Measurements from ENCODE around the gene COLEC12. TPM values are rescaled to one million over a fixed set of nuclear protein-coding genes. Genes with fewer than 3 reads are reported as not detected.

Gene COLEC12
- total and polyA plus RNA-seq, 9 donors = 0.78 to 20.7 (median 5.9) TPM

- Histone ChIP-seq H3K4me3 (no peak overlapping the region), H3K27me3 (no peaks in the 10 kb centered on the region), H3K9me3 (no peaks in the 10 kb centered on the region), H3K36me3 (no peaks in the 10 kb centered on the region), H3K4me1 (ENCODE audit: insufficient read depth) (no peaks in the 10 kb centered on the region), H3K27ac (no peak overlapping the region)
- DNase-seq = no peak
- 32 to 40% (median 36%) methylated on average over 6 of the region's 6 CpGs for WGBS, 3 donors
- TF ChIP-seq EP300 (IDR thresholded peaks at IDR 0.05) = no peak
- no peak for TF ChIP-seq CTCF (IDR thresholded peaks at IDR 0.05)
- TF ChIP-seq POLR2A (IDR thresholded peaks at IDR 0.05) = no peak
- intact Hi-C loops (cut with DNase I) = no loop called here
Observed at GRCh38 chr18:421247-422155, 79.0 kb downstream of the COLEC12 start.

- Histone ChIP-seq H3K4me1 (ENCODE audit: insufficient read depth) (no peaks in the 10 kb centered on the region), H3K27me3 (no peaks in the 10 kb centered on the region), H3K36me3 (no peaks in the 10 kb centered on the region), H3K9me3 (no peaks in the 10 kb centered on the region), H3K4me3 (no peak overlapping the region), H3K27ac (no peak overlapping the region)
- TF ChIP-seq CTCF (IDR thresholded peaks at IDR 0.05) = no peak
- no peak for TF ChIP-seq POLR2A (IDR thresholded peaks at IDR 0.05)
- DNase-seq = no peak
- 62 to 80% (median 77%) methylated on average over 3 of the region's 3 CpGs for WGBS, 3 donors
- intact Hi-C loops (cut with DNase I) = no loop called here
Observed at GRCh38 chr18:420661-421246, 79.7 kb downstream of the COLEC12 start.

GRCh38 chr18:419541-420175 is 80.8 kb downstream of the COLEC12 start:
- Histone ChIP-seq H3K27me3 (no peaks in the 10 kb centered on the region), H3K36me3 (no peaks in the 10 kb centered on the region), H3K27ac (no peak overlapping the region), H3K4me1 (ENCODE audit: insufficient read depth) (no peaks in the 10 kb centered on the region), H3K9me3 (no peaks in the 10 kb centered on the region), H3K4me3 (no peak overlapping the region)
- TF ChIP-seq CTCF (IDR thresholded peaks at IDR 0.05) = no peak
- no peak for TF ChIP-seq POLR2A (IDR thresholded peaks at IDR 0.05)
- DNase-seq = no peak
- intact Hi-C loops (cut with DNase I) = no loop called here
- 72 to 86% (median 72%) methylated on average over 5 of the region's 5 CpGs for WGBS, 3 donors

GRCh38 chr18:417495-417894 is 83.0 kb downstream of the COLEC12 start:
- TF ChIP-seq EP300 (IDR thresholded peaks at IDR 0.05) (no peak), CTCF (IDR thresholded peaks at IDR 0.05) (no peak), POLR2A (IDR thresholded peaks at IDR 0.05) (no peak)
- Histone ChIP-seq H3K4me3 (no peak overlapping the region), H3K4me1 (ENCODE audit: insufficient read depth) (no peaks in the 10 kb centered on the region), H3K27ac (no peak overlapping the region), H3K27me3 (no peaks in the 10 kb centered on the region), H3K9me3 (no peaks in the 10 kb centered on the region), H3K36me3 (no peaks in the 10 kb centered on the region)
- intact Hi-C loops (cut with DNase I) = no loop called here
- DNase-seq = no peak
- WGBS, 3 donors = 82 to 90% (median 87%) methylated on average over 5 of the region's 5 CpGs
